Measurements from ENCODE around the gene CDC42BPA. TPM values are rescaled to one million over a fixed set of nuclear protein-coding genes. Genes with fewer than 3 reads are reported as not detected.

Gene CDC42BPA
- polyA plus RNA-seq, 3 donors: 0.20 to 0.45 (median 0.39) TPM

DNA sequence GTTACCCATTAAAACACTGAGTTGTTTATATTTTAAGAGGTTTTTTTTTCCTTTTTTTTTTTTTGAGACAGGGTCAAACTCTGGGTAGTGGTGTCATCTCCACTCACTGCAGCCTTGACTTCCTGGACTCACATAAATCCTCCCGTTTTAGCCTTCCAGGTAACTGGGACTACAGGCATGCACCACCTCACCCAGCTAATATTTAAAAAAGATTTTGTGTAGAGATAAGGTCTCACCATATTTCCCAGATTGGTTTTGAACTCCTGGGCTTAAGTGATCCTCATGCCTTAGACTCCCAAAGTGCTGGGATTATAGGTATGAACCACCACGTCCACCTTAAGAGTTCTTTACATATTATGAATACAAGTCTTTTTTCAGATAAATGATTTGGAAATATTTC lies 231.7 kb downstream of the CDC42BPA start:
- no peak for DNase-seq
- H3K4me2 ChIP-seq (replicated peaks; ENCODE audit: extremely low read depth, low read length, poor library complexity, severe bottlenecking): no peak overlapping the region
- H3K27me3 ChIP-seq (ENCODE audit: control insufficient read depth in 2 of 2, insufficient read depth in 2 of 2, low read length in 2 of 2): no peaks in the 10 kb centered on the region
- no peaks in the 10 kb centered on the region for H3K36me3 Mint-ChIP-seq
- TF ChIP-seq, protein P1, sequence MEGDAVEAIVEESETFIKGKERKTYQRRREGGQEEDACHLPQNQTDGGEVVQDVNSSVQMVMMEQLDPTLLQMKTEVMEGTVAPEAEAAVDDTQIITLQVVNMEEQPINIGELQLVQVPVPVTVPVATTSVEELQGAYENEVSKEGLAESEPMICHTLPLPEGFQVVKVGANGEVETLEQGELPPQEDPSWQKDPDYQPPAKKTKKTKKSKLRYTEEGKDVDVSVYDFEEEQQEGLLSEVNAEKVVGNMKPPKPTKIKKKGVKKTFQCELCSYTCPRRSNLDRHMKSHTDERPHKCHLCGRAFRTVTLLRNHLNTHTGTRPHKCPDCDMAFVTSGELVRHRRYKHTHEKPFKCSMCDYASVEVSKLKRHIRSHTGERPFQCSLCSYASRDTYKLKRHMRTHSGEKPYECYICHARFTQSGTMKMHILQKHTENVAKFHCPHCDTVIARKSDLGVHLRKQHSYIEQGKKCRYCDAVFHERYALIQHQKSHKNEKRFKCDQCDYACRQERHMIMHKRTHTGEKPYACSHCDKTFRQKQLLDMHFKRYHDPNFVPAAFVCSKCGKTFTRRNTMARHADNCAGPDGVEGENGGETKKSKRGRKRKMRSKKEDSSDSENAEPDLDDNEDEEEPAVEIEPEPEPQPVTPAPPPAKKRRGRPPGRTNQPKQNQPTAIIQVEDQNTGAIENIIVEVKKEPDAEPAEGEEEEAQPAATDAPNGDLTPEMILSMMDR (IDR thresholded peaks at IDR 0.05): no peak
- no peak overlapping the region for H2AFZ ChIP-seq (ENCODE audit: insufficient read depth, low read depth, low read length, poor library complexity, severe bottlenecking)
- no peaks in the 10 kb centered on the region for H3K36me3 ChIP-seq (replicated peaks in 1 of 2; ENCODE audit: control insufficient read depth in 1 of 2, insufficient read depth in 2 of 2, low read length in 2 of 2)
- no peaks in the 10 kb centered on the region for H3K79me2 ChIP-seq (ENCODE audit: insufficient read depth, low read length)
- H3K4me3 Mint-ChIP-seq: no peak overlapping the region
- no peak overlapping the region for H3K27ac ChIP-seq (ENCODE audit: low read depth in 1 of 2, low read length in 2 of 2)
- H3K9me3 Mint-ChIP-seq: peaks cover 6 to 20% (median 11%) of the 10 kb centered on the region in 7 donors
- no CpG with 5 or more reads among the region's 2 CpGs for WGBS (ENCODE audit: insufficient coverage)
- no peaks in the 10 kb centered on the region for H3K4me1 ChIP-seq (ENCODE audit: control insufficient read depth in 1 of 2, insufficient read depth in 2 of 2, low read length in 2 of 2)
- no peak overlapping the region for H3K27ac Mint-ChIP-seq
- H3K4me3 ChIP-seq (replicated peaks in 1 of 3; ENCODE audit: low read depth in 2 of 3, low read length in 3 of 3): no peak overlapping the region
- H3K9ac ChIP-seq (ENCODE audit: insufficient read depth, low read length, poor library complexity, severe bottlenecking): no peak overlapping the region
- H4K20me1 ChIP-seq (ENCODE audit: insufficient read depth, low read length): no peaks in the 10 kb centered on the region
- no peaks in the 10 kb centered on the region for H3K27me3 Mint-ChIP-seq (ENCODE audit: low read depth in 3 of 3)
- intact Hi-C loops (cut with micrococcal nuclease): no loop called here
- H3K4me1 Mint-ChIP-seq: peaks cover 3% of the 10 kb centered on the region
- H3K9me3 ChIP-seq (replicated peaks in 1 of 2; ENCODE audit: control insufficient read depth in 1 of 2, insufficient read depth in 1 of 2, low read length in 2 of 2): peaks cover 0 to 3% of the 10 kb centered on the region in 2 donors

DNA sequence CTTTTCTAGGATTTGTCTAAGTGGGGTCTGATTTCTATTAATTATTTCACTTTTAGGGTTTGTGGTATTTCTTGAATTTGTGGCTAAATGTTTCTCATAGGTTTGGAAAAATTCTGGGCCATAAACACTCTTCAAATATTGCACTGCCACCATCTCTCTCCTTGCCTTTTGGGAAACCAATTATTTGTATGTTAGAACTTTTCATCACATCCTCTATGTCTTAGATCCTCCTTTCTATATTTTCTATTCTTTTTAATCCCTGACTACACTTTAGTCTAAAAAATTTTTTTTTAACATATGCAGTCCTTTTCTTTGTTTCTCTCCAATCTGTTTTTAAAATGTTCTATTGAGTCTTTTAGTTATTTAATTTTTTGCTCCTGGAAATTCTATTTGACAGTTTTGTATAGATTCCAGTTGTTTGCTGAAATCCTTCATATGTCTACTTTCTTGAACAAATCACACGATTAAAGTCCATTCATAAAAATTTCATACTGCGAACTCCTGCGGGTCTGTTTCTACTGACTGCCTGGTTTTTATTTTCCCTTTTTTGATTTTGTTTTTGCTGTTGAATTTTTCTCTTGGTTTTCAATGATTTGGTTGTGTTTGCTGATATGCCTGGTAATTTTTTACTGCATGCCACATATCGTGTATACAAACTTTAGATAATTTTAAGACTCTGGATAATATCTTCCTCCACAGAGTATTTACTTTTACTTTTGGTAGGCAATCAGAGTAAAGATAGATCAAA lies 235.1 kb downstream of the CDC42BPA start:
- Mint-ChIP-seq H3K27ac (no peak overlapping the region), H3K4me1 (peaks cover 3% of the 10 kb centered on the region), H3K4me3 (no peak overlapping the region), H3K27me3 (ENCODE audit: low read depth in 3 of 3) (no peaks in the 10 kb centered on the region), H3K9me3 (peaks cover 5 to 22% (median 12%) of the 10 kb centered on the region in 7 donors), H3K36me3 (no peaks in the 10 kb centered on the region)
- Histone ChIP-seq H3K9me3 (replicated peaks in 1 of 2; ENCODE audit: control insufficient read depth in 1 of 2, insufficient read depth in 1 of 2, low read length in 2 of 2) (peaks cover 0 to 3% of the 10 kb centered on the region in 2 donors), H4K20me1 (ENCODE audit: insufficient read depth, low read length) (no peaks in the 10 kb centered on the region), H3K36me3 (replicated peaks in 1 of 2; ENCODE audit: control insufficient read depth in 1 of 2, insufficient read depth in 2 of 2, low read length in 2 of 2) (no peaks in the 10 kb centered on the region), H3K4me2 (replicated peaks; ENCODE audit: extremely low read depth, low read length, poor library complexity, severe bottlenecking) (no peak overlapping the region), H3K4me1 (ENCODE audit: control insufficient read depth in 1 of 2, insufficient read depth in 2 of 2, low read length in 2 of 2) (no peaks in the 10 kb centered on the region), H3K27ac (ENCODE audit: low read depth in 1 of 2, low read length in 2 of 2) (no peak overlapping the region), H3K27me3 (ENCODE audit: control insufficient read depth in 2 of 2, insufficient read depth in 2 of 2, low read length in 2 of 2) (no peaks in the 10 kb centered on the region), H3K79me2 (ENCODE audit: insufficient read depth, low read length) (no peaks in the 10 kb centered on the region), H3K4me3 (replicated peaks in 1 of 3; ENCODE audit: low read depth in 2 of 3, low read length in 3 of 3) (no peak overlapping the region), H2AFZ (ENCODE audit: insufficient read depth, low read depth, low read length, poor library complexity, severe bottlenecking) (no peak overlapping the region), H3K9ac (ENCODE audit: insufficient read depth, low read length, poor library complexity, severe bottlenecking) (no peak overlapping the region)
- WGBS (ENCODE audit: insufficient coverage): no CpG with 5 or more reads among the region's 4 CpGs
- TF ChIP-seq, protein P1 (IDR thresholded peaks at IDR 0.05): no peak
- intact Hi-C loops (cut with micrococcal nuclease): no loop called here
- no peak for DNase-seq
